NCI-H1417 treated with DMSO at 0.1 percent for 48 hours (cell line): ENCODE results near the gene GPX3.

ENCODE experiments used
- DNase-seq: peaks from one replicate; lab custom pipeline; 2025; lab: John Stamatoyannopoulos, UW

The GPX3 gene

GRCh38 chr5:151014680-151015343 lies 5.6 kb upstream of the GPX3 start:
- DNase-seq = no peak

GRCh38 chr5:151015974-151016587 lies 4.3 kb upstream of the GPX3 start:
- no peak for DNase-seq

DNA sequence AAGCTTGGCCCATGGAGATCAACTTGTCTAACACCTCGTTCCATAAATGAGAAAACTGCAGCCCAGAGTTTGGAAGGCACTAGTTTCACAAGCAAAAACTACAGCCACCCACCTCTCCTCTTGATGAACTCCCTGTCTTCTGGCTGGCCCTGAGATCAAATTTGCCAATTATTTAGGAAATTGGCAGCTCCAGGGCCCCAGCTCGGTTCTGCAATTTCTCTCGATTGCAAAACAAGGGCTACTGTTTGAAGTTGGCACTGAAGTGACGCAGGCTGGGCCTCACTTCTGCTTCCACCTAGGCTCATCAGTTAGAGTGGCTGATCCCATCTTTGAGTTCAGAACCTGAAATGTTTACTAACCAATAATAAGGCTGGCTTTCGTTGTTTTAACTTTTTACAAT lies 3.7 kb upstream of the GPX3 start:
- DNase-seq = no peak

DNA sequence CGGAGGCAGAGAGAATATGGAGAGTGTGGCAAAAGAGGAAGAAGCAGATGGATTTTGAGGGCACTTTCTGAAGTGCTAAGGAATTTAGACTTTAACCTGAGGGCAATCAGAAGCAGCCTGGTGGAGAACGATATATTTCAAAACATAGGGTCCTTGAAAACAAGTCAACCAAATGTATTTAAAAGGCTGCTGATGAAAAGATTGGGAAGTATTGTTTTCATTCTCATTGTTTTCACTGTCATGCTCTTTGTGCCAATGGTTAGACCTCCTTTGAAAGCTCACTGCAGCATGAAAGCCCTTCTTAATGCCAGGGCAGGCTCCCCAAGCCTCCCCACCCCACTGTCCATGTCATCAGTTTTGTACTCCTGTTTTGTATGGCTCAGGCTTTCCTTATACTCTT lies 2.5 kb upstream of the GPX3 start:
- no peak for DNase-seq

GRCh38 chr5:151018846-151019245 lies 1.5 kb upstream of the GPX3 start:
- no peak for DNase-seq

GRCh38 chr5:151019331-151019730 lies 1.1 kb upstream of the GPX3 start:
- DNase-seq = no peak

DNA sequence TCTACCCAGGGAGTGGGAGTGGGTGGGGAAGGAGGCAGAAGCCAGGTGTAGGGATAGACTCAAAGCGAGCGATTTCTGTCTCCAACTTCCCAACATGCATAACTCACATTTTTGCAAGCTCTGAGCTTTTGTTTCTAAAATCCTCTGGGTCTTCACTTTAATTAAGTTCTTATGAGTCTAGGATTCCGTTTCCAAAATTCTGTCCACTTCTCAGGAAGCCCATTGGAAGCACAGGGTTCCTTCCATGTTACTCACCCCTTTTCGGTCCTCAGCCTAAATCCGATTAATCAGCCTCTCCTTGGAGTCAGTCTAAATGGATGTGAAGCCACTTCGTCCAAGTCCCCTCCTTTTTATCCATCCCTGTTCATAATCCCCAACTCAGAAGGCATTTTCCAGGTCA lies 1.4 kb downstream of the GPX3 start:
- DNase-seq = no peak

DNA sequence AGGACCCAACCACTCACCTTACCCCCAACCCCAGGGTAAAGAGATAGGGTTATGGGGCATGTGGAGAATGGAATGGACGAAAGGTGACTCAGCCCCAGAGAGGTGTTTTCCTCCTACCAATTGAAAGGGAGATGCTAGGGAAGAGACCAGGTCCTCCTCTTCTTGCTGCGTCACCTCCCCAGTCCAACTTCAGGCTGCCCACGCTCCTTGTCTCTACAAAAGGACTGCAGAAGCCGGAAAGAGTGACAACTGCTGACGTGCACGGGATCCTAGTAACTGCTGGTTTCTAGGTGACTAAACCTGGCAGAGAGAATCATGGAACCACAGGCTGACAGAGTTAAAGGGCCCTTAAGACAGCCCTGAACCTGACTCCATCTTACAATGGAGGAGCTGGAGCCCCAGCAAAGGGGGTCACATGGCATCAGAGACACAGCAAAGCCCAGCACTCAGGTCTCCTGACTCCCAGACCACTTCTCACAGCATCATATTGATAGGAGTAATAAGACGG lies 2.2 kb downstream of the GPX3 start:
- DNase-seq = no peak

DNA sequence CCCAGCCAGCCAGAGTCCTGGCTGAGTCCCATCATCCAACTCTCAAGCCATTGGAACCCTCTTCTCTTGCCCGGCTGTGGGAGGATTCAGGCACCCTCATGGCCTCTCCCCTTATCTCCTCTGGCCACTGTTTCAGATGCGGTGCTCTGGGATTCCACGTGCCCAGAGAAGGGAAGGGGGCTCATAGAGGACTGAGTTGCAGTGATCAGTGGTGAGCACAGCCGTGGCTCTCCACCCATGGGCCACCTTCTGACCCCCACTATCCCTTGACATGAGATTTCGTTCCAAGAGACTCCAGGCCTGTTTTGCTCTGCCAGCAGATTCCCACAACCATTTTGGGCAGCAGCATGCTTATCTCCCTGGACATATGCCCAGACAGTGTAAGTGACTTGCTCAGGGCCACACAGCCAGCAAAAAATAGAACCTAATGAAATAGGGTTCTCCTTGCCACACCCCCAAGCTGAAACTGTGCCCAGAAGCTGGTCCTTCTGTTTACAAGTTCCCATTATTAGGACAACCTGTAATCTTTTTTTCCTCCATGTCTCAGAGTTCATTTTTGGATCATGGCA lies 2.7 kb downstream of the GPX3 start:
- no peak for DNase-seq

- DNase-seq = no peak
Measured at GRCh38 chr5:151023651-151024050, 3.3 kb downstream of the GPX3 start.

DNA sequence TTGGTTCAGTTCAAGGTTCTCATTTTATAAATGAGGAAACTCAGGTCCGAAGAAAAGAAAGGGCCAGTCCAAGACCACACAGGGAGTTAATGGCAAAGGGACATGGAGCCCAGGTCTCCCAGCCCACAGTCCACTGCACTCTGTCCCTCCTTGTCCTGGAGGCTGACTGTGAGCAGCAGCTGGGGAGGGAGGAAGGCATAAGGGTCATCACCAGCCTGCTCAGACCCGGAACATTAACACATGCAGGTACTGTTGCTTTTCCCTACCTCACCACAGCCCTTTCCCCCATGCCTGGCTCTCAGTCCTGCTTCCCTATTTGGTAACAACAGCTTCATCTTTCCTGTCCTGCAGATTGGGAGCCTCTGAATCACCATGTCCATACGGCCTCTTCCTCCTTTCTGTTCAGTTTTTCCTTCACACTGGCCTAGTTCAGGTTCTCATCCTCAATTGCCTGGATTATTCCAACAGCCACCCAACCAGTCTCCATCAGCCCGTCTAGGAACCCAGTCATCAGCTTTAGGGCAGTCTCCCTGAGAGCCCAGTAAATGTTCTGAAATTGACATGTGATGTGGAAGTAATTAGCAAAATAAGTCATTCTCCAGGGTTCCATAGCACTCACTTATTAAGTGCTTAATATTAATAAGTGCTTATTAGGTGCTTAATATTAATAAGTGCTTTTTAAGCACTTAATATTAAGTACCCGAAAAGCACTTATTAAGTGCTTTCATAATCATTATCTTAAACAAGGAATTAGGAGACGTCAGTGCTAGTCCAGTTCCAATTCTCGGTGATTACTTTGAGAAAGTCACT lies 4.3 kb downstream of the GPX3 start:
- no peak for DNase-seq

- no peak for DNase-seq
Measured at GRCh38 chr5:151025250-151025606, 4.8 kb downstream of the GPX3 start.

GRCh38 chr5:151026088-151026487 lies 5.7 kb downstream of the GPX3 start:
- DNase-seq = no peak

GRCh38 chr5:151026679-151027078 lies 6.3 kb downstream of the GPX3 start:
- no peak for DNase-seq

DNA sequence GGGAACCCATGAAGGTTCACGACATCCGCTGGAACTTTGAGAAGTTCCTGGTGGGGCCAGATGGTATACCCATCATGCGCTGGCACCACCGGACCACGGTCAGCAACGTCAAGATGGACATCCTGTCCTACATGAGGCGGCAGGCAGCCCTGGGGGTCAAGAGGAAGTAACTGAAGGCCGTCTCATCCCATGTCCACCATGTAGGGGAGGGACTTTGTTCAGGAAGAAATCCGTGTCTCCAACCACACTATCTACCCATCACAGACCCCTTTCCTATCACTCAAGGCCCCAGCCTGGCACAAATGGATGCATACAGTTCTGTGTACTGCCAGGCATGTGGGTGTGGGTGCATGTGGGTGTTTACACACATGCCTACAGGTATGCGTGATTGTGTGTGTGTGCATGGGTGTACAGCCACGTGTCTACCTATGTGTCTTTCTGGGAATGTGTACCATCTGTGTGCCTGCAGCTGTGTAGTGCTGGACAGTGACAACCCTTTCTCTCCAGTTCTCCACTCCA lies 7.6 kb downstream of the GPX3 start:
- no peak for DNase-seq

- no peak for DNase-seq
Measured at GRCh38 chr5:151028717-151029116, 8.3 kb downstream of the GPX3 start.

DNA sequence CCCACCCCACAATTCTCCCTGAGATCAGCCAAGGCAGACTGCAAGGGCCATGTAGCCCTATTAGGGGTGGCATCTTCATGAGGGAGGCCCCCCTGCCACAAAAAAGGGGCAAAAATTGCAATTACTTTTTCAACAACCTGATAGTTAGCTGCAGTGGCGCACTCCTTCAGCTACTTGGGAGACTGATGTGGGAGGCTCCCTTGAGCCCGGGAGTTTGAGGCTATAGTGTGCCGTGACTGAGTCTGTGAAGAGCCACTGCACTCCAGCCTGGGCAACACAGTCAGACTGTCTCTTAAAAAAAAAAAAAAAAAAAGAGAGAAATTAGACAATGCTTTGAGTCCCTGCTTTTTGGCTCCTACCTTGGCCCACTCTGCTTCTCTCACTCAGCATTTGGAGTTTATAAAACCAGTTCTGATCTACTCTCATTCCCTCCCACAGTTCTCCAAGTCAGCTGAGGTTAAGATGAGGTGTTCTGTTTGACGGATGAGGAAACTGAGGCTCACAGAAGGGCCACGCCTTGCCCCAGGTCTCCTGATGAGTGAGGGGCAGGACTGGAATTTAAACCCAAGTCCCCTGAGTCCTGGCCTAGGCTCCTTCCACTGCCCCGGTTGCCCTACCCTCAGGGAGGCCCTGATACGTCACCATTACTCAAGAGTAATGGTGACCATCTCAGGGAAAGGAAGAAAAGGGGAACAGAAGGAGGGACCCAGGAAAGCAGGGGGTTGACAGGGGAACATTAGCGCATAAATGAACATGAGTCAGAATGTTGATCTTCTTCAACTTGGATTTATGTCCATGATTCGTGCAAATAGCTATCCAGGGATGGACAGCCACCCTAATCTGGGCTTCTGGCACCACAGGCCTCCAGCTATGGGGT lies 9.0 kb downstream of the GPX3 start:
- no peak for DNase-seq

DNA sequence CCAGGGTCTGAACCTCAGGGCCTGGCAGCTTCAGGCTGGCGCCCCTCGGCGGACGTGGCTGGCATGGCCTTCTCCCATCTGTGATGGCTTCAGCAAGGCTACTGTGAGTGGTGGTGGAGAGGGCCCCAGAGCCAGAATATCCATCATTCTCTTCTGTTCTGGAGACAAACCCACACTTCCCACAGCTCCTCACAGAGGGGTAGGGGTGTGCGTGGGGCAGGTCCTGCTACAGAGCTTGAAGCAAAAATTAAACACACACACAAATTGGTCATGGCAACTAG lies 9.6 kb downstream of the GPX3 start:
- DNase-seq = no peak

- no peak for DNase-seq
Measured at GRCh38 chr5:151030379-151030778, 10.0 kb downstream of the GPX3 start.

- DNase-seq = no peak
Measured at GRCh38 chr5:151031554-151031953, 11.2 kb downstream of the GPX3 start.

- DNase-seq = no peak
Measured at GRCh38 chr5:151033217-151033934, 13.0 kb downstream of the GPX3 start.
